Suprapubic skin (tissue), 4 donors: ENCODE results near the gene LORICRIN. TPM values are rescaled to one million over a fixed set of nuclear protein-coding genes. Genes with fewer than 3 reads are reported as not detected.

Source experiments
- DNase-seq, 2 donors: peaks; one replicate each; pipeline ENCODE4 v3.0.0-alpha.2; 2019; ENCODE audit warnings: low spot score in 2 of 2
- H3K27ac ChIP-seq: fragments of 200-600 bp; sonication (generic); one replicate; pipeline ENCODE4 v1.5.1; 2019
- H3K27me3 ChIP-seq: fragments of 200-600 bp; sonication (generic); one replicate; pipeline ENCODE4 v1.5.1; 2019
- H3K36me3 ChIP-seq: fragments of 200-600 bp; sonication (generic); one replicate; pipeline ENCODE4 v1.5.1; 2019
- H3K4me1 ChIP-seq: fragments of 200-600 bp; sonication (generic); one replicate; pipeline ENCODE4 v1.5.1; 2019
- H3K4me3 ChIP-seq: fragments of 200-600 bp; sonication (generic); one replicate; pipeline ENCODE4 v1.5.1; 2019; ENCODE audit warnings: mild to moderate bottlenecking
- H3K9me3 ChIP-seq: fragments of 200-600 bp; sonication (generic); one replicate; pipeline ENCODE4 v1.5.1; 2019
- CTCF ChIP-seq, 2 donors: fragments of 200-600 bp in 1 of 2; fragments of 450-650 bp in 1 of 2; sonication (generic) in 1 of 2; IDR thresholded peaks; one replicate each; pipeline ENCODE4 v1.5.1; 2016 to 2019; ENCODE audit warnings: antibody characterized with exemption in 2 of 2, mild to moderate bottlenecking in 1 of 2, moderate library complexity in 1 of 2
- EP300 ChIP-seq: sonication (generic); formaldehyde crosslinking; IDR thresholded peaks from one replicate; pipeline ENCODE4 v1.6.1; 2017; ENCODE audit warnings: antibody characterized with exemption
- POLR2A ChIP-seq, 2 donors: fragments of 450-650 bp; IDR thresholded peaks; one replicate each; pipeline ENCODE4 v1.6.1; 2017; ENCODE audit warnings: antibody characterized with exemption in 2 of 2, mild to moderate bottlenecking in 2 of 2, moderate library complexity in 2 of 2
- POLR2AphosphoS5 ChIP-seq, 3 donors: sonication (generic); formaldehyde crosslinking; IDR thresholded peaks; one replicate each; pipeline ENCODE4 v1.6.1; 2017; ENCODE audit warnings: antibody characterized with exemption in 3 of 3
- WGBS: methylation state at CpG from one replicate; pipeline ENCODE4 v1.1.5; 2018; 5-methylcytosine and 5-hydroxymethylcytosine counted together
- total RNA-seq, 4 donors: library from RNA; depleted of rRNA; stranded (reverse); fragments of >200 nt; gene quantifications; one replicate each; pipeline ENCODE4 v1.1.0, GENCODE V29; 2016

LORICRIN gene
- total RNA-seq, 4 donors from 2014 or later, result 14.9 to 257 (median 228) TPM

DNA sequence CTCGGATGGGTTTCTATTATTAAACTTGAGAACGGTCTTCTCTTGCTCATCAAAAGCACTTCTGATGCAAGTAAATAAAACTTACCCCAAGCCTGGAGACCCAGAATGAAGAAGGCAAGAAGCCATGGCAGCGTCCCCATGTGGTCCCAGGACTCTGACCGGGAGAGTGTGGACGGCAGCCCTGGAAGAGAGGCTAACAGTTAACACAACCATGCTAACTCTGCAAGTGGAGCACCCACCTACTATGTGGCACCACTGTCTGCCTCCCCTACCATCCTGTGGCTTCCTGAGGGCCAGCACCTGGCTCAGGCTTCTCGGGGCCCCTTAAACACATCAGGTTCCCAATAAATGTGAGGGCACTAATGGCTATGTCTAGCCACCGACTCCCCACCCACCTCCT lies 51.0 kb downstream of the LORICRIN start:
- Histone ChIP-seq H3K27me3 (no peaks in the 10 kb centered on the region), H3K4me3 (no peak overlapping the region), H3K27ac (no peak overlapping the region), H3K36me3 (no peaks in the 10 kb centered on the region), H3K9me3 (no peaks in the 10 kb centered on the region), H3K4me1 (peaks cover 4% of the 10 kb centered on the region)
- 69% methylated on average over 7 of the region's 7 CpGs for WGBS
- no peak for DNase-seq
- no peak for TF ChIP-seq CTCF (IDR thresholded peaks at IDR 0.05)
- TF ChIP-seq POLR2AphosphoS5 (IDR thresholded peaks at IDR 0.05), result no peak
- TF ChIP-seq POLR2A (IDR thresholded peaks at IDR 0.05), result no peak
- TF ChIP-seq EP300, result no peak

Other genes with a start within 250 kb of the LORICRIN start
- gene SPRR1B, start 228.5 kb upstream of the LORICRIN start, total RNA-seq, result 100 to 1,000 TPM in 3 of 4 donors, 1 to 10 TPM in 1; 1.8 to 247 (median 172) TPM
- 10 to 100 TPM in 3 of 4 donors, not detected in 1; 12.3 to 69.2 (median 56.6) TPM for gene SPRR2D, start 218.6 kb upstream of the LORICRIN start, total RNA-seq
- not detected for gene SPRR2A, start 202.2 kb upstream of the LORICRIN start, total RNA-seq
- gene SPRR2B, start 188.1 kb upstream of the LORICRIN start, total RNA-seq, result 1 to 10 TPM in 2 of 4 donors, not detected in 2; 2.0 to 3.3 TPM
- 100 to 1,000 TPM in 2 of 4 donors, 10 to 100 TPM in 2; 10.8 to 314 (median 156) TPM for gene SPRR2E, start 165.2 kb upstream of the LORICRIN start, total RNA-seq
- gene SPRR2F, start 146.2 kb upstream of the LORICRIN start, total RNA-seq, result 1 to 10 TPM in 1 of 4 donors, not detected in 3; 4.2 TPM
- gene SPRR2G, start 108.8 kb upstream of the LORICRIN start, total RNA-seq, result 10 to 100 TPM in 3 of 4 donors, 1 to 10 TPM in 1; 6.8 to 56.6 (median 13.3) TPM
- gene LELP1, start 56.3 kb upstream of the LORICRIN start, total RNA-seq, result not detected
- gene PRR9, start 42.1 kb upstream of the LORICRIN start, total RNA-seq, result 100 to 1,000 TPM in 1 of 4 donors, 10 to 100 TPM in 2, not detected in 1; 21.2 to 127 (median 34.6) TPM
- gene PGLYRP3, start 53.3 kb downstream of the LORICRIN start, total RNA-seq, result 10 to 100 TPM; 34.2 to 72.1 (median 55.3) TPM
- 10 to 100 TPM; 13.0 to 35.0 (median 21.2) TPM for gene PGLYRP4, start 89.2 kb downstream of the LORICRIN start, total RNA-seq
- gene S100A9, start 98.2 kb downstream of the LORICRIN start, total RNA-seq, result 10 to 100 TPM; 11.0 to 95.4 (median 51.1) TPM
- gene S100A12, start 115.9 kb downstream of the LORICRIN start, total RNA-seq, result not detected
- 10 to 100 TPM in 3 of 4 donors, 1 to 10 TPM in 1; 5.7 to 38.4 (median 19.5) TPM for gene S100A8, start 131.4 kb downstream of the LORICRIN start, total RNA-seq
- under 1 TPM in 1 of 4 donors, not detected in 3; 0.10 TPM for gene S100A7A, start 156.8 kb downstream of the LORICRIN start, total RNA-seq
- gene S100A7, start 201.0 kb downstream of the LORICRIN start, total RNA-seq, result 100 to 1,000 TPM in 1 of 4 donors, 10 to 100 TPM in 2, 1 to 10 TPM in 1; 5.1 to 107 (median 20.2) TPM